ENCODE data around the gene ANKRD44.

Gene ANKRD44

GRCh38 chr2:197035002-197035401 lies 275.6 kb downstream of the ANKRD44 start:
- H3K36me3 ChIP-seq (ENCODE audit: insufficient read depth, low read length) = no peaks in the 10 kb centered on the region; the same call in 1 of the 2 replicates
- H3K27me3 ChIP-seq (ENCODE audit: insufficient read depth, low read length, poor library complexity) = no peaks in the 10 kb centered on the region
- DNase-seq (no peak), ATAC-seq (ENCODE audit: insufficient read depth, low read depth) (no peak)
- TF ChIP-seq EZH2 (IDR thresholded peaks at IDR 0.05; ENCODE audit: borderline replicate concordance, low read depth, low read length, severe bottlenecking) = no peak
- no peak for TF ChIP-seq CTCF (IDR thresholded peaks at IDR 0.05; ENCODE audit: borderline replicate concordance, extremely low read depth, low read length, poor library complexity, severe bottlenecking)
- no peaks in the 10 kb centered on the region for H3K79me2 ChIP-seq (ENCODE audit: insufficient read depth, low read length)
- no peak overlapping the region for H2AFZ ChIP-seq (ENCODE audit: low read depth, low read length)
- H4K20me1 ChIP-seq (ENCODE audit: insufficient read depth, low read length) = no peaks in the 10 kb centered on the region
- no peak overlapping the region for H3K4me3 ChIP-seq (ENCODE audit: low read depth in 1 of 2, low read length in 2 of 2)
- 0 out of 2 replicates have a peak overlapping the region, but pooled peaks have one; percentile 19 for H3K27ac ChIP-seq (ENCODE audit: low read length)
- no peak overlapping the region for H3K9ac ChIP-seq (ENCODE audit: low read depth, low read length)
- H3K4me1 ChIP-seq (ENCODE audit: insufficient read depth, low read length) = peaks cover 35% of the 10 kb centered on the region
- no peaks in the 10 kb centered on the region for H3K9me3 ChIP-seq (ENCODE audit: insufficient read depth, low read length, severe bottlenecking)
- H3K4me2 ChIP-seq (ENCODE audit: insufficient read depth, low read length) = no peak overlapping the region

- Histone ChIP-seq H3K79me2 (ENCODE audit: insufficient read depth, low read length) (no peaks in the 10 kb centered on the region), H2AFZ (ENCODE audit: low read depth, low read length) (no peak overlapping the region), H3K36me3 (ENCODE audit: insufficient read depth, low read length) (no peaks in the 10 kb centered on the region; the same call in 1 of the 2 replicates), H4K20me1 (ENCODE audit: insufficient read depth, low read length) (no peaks in the 10 kb centered on the region), H3K27ac (ENCODE audit: low read length) (0 out of 2 replicates have a peak overlapping the region, but pooled peaks have one; percentile 19), H3K4me2 (ENCODE audit: insufficient read depth, low read length) (no peak overlapping the region), H3K9ac (ENCODE audit: low read depth, low read length) (no peak overlapping the region), H3K4me1 (ENCODE audit: insufficient read depth, low read length) (peaks cover 42% of the 10 kb centered on the region), H3K4me3 (ENCODE audit: low read depth in 1 of 2, low read length in 2 of 2) (no peak overlapping the region), H3K9me3 (ENCODE audit: insufficient read depth, low read length, severe bottlenecking) (no peaks in the 10 kb centered on the region), H3K27me3 (ENCODE audit: insufficient read depth, low read length, poor library complexity) (no peaks in the 10 kb centered on the region)
- ATAC-seq (ENCODE audit: insufficient read depth, low read depth) (no peak), DNase-seq (no peak)
- TF ChIP-seq EZH2 (IDR thresholded peaks at IDR 0.05; ENCODE audit: borderline replicate concordance, low read depth, low read length, severe bottlenecking) = no peak
Measured at GRCh38 chr2:197034292-197034691, 276.3 kb downstream of the ANKRD44 start.

- peaks cover 53% of the 10 kb centered on the region for H3K4me1 ChIP-seq (ENCODE audit: insufficient read depth, low read length)
- TF ChIP-seq CTCF (IDR thresholded peaks at IDR 0.05; ENCODE audit: borderline replicate concordance, extremely low read depth, low read length, poor library complexity, severe bottlenecking) = no peak
- TF ChIP-seq EZH2 (IDR thresholded peaks at IDR 0.05; ENCODE audit: borderline replicate concordance, low read depth, low read length, severe bottlenecking) = no peak
- no peaks in the 10 kb centered on the region for H3K9me3 ChIP-seq (ENCODE audit: insufficient read depth, low read length, severe bottlenecking)
- 0 out of 2 replicates have a peak overlapping the region, but pooled peaks have one; percentile 9 for H3K27ac ChIP-seq (ENCODE audit: low read length)
- no peak for ATAC-seq (ENCODE audit: insufficient read depth, low read depth)
- H2AFZ ChIP-seq (ENCODE audit: low read depth, low read length) = no peak overlapping the region
- H3K36me3 ChIP-seq (ENCODE audit: insufficient read depth, low read length) = no peaks in the 10 kb centered on the region; the same call in 1 of the 2 replicates
- no peaks in the 10 kb centered on the region for H3K79me2 ChIP-seq (ENCODE audit: insufficient read depth, low read length)
- DNase-seq = no peak
- no peak overlapping the region for H3K4me3 ChIP-seq (ENCODE audit: low read depth in 1 of 2, low read length in 2 of 2)
- no peak overlapping the region for H3K4me2 ChIP-seq (ENCODE audit: insufficient read depth, low read length)
- no peaks in the 10 kb centered on the region for H3K27me3 ChIP-seq (ENCODE audit: insufficient read depth, low read length, poor library complexity)
- no peaks in the 10 kb centered on the region for H4K20me1 ChIP-seq (ENCODE audit: insufficient read depth, low read length)
- H3K9ac ChIP-seq (ENCODE audit: low read depth, low read length) = no peak overlapping the region
Measured at GRCh38 chr2:197033222-197033621, 277.4 kb downstream of the ANKRD44 start.

GRCh38 chr2:197031803-197032202 lies 278.8 kb downstream of the ANKRD44 start:
- Histone ChIP-seq H3K4me1 (ENCODE audit: insufficient read depth, low read length) (peaks cover 67% of the 10 kb centered on the region), H3K27me3 (ENCODE audit: insufficient read depth, low read length, poor library complexity) (no peaks in the 10 kb centered on the region), H3K4me3 (ENCODE audit: low read depth in 1 of 2, low read length in 2 of 2) (no peak overlapping the region), H4K20me1 (ENCODE audit: insufficient read depth, low read length) (no peaks in the 10 kb centered on the region), H3K9me3 (ENCODE audit: insufficient read depth, low read length, severe bottlenecking) (no peaks in the 10 kb centered on the region), H3K4me2 (ENCODE audit: insufficient read depth, low read length) (peak overlapping the region; percentile 23; the same call in 1 of the 2 replicates), H2AFZ (ENCODE audit: low read depth, low read length) (no peak overlapping the region), H3K79me2 (ENCODE audit: insufficient read depth, low read length) (no peaks in the 10 kb centered on the region), H3K27ac (ENCODE audit: low read length) (peak overlapping the region; percentile 64), H3K9ac (ENCODE audit: low read depth, low read length) (no peak overlapping the region), H3K36me3 (ENCODE audit: insufficient read depth, low read length) (no peaks in the 10 kb centered on the region; the same call in 1 of the 2 replicates)
- DNase-seq = no peak
- peak; percentile 36 for ATAC-seq (ENCODE audit: insufficient read depth, low read depth)
- TF ChIP-seq CTCF (IDR thresholded peaks at IDR 0.05; ENCODE audit: borderline replicate concordance, extremely low read depth, low read length, poor library complexity, severe bottlenecking) (no peak), EZH2 (IDR thresholded peaks at IDR 0.05; ENCODE audit: borderline replicate concordance, low read depth, low read length, severe bottlenecking) (no peak)
